Measurements from ENCODE around the gene SORCS1.

- TF ChIP-seq, protein P1, sequence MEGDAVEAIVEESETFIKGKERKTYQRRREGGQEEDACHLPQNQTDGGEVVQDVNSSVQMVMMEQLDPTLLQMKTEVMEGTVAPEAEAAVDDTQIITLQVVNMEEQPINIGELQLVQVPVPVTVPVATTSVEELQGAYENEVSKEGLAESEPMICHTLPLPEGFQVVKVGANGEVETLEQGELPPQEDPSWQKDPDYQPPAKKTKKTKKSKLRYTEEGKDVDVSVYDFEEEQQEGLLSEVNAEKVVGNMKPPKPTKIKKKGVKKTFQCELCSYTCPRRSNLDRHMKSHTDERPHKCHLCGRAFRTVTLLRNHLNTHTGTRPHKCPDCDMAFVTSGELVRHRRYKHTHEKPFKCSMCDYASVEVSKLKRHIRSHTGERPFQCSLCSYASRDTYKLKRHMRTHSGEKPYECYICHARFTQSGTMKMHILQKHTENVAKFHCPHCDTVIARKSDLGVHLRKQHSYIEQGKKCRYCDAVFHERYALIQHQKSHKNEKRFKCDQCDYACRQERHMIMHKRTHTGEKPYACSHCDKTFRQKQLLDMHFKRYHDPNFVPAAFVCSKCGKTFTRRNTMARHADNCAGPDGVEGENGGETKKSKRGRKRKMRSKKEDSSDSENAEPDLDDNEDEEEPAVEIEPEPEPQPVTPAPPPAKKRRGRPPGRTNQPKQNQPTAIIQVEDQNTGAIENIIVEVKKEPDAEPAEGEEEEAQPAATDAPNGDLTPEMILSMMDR (IDR thresholded peaks at IDR 0.05), result no peak
- TF ChIP-seq EP300 (IDR thresholded peaks at IDR 0.05), result no peak
- no peak for TF ChIP-seq POLR2A (IDR thresholded peaks at IDR 0.05)
Measured at GRCh38 chr10:106914016-106914415, 250.5 kb downstream of the SORCS1 start.

All from tibial nerve (tissue), 4 donors.